Body of pancreas (tissue), 4 donors: ENCODE results near the gene SPRYD3. TPM values are rescaled to one million over a fixed set of nuclear protein-coding genes. Genes with fewer than 3 reads are reported as not detected.
A peak's percentile ranks its signal among the peaks of the same experiment; 100 is the strongest.
"Not testable (repeated sequence)": the region's sequence is repeated elsewhere in the genome, so short reads cannot be mapped to it uniquely, and the experiment has no call there.

Source experiments
- ATAC-seq: fragments of 150-250 bp; one replicate; pipeline ENCODE4 v1.9.1; 2016
- DNase-seq, 4 donors: peaks; one replicate each; pipeline ENCODE4 v3.0.0-alpha.2; 2019
- H3K27ac ChIP-seq, 4 donors: fragments of 200-600 bp; sonication (generic); 1 replicate in 3 of 4; 2 replicates in 1 of 4; pipeline versions ENCODE4 v1.5.1 to v1.6.1; 2016 to 2019; ENCODE audit warnings: mild to moderate bottlenecking in 1 of 4, mixed read lengths in 1 of 4, moderate library complexity in 1 of 4
- H3K27me3 ChIP-seq, 2 donors: fragments of 200-600 bp; sonication (generic); one replicate each; pipeline ENCODE4 v1.6.0; 2016; ENCODE audit warnings: mild to moderate bottlenecking in 1 of 2
- H3K36me3 ChIP-seq, 2 donors: fragments of 200-600 bp; sonication (generic); replicated peaks in 1 of 2; 2 replicates each; pipeline ENCODE4 v1.5.1; 2016; ENCODE audit warnings: low read depth in 2 of 2; ENCODE audit not compliant: insufficient read depth in 1 of 2
- H3K4me1 ChIP-seq: fragments of 200-600 bp; sonication (generic); one replicate; pipeline ENCODE4 v1.6.0; 2016
- H3K4me3 ChIP-seq, 2 donors: fragments of 200-600 bp; sonication (generic); 1 replicate in 1 of 2; 2 replicates in 1 of 2; pipeline ENCODE4 v1.5.1; 2016 to 2019
- H3K9me3 ChIP-seq, 3 donors: fragments of 200-600 bp; sonication (generic); 1 replicate in 2 of 3; 2 replicates in 1 of 3; pipeline ENCODE4 v1.5.1; 2016
- POLR2A ChIP-seq, 3 donors: fragments of 450-650 bp; IDR thresholded peaks; one replicate each; pipeline ENCODE4 v1.6.1; 2016; ENCODE audit warnings: antibody characterized with exemption in 3 of 3, mild to moderate bottlenecking in 2 of 3
- WGBS, 2 donors: methylation state at CpG; one replicate each; pipeline ENCODE4 v1.1.5; 2017; 5-methylcytosine and 5-hydroxymethylcytosine counted together
- intact Hi-C: fragments of 100-400 bp; cut with DNase I; formaldehyde crosslinking; loops from one replicate; pipeline ENCODE4 v1.15.1; 2023
- total RNA-seq, 2 donors: library from RNA; depleted of rRNA; stranded (reverse); fragments of >200 nt; gene quantifications; one replicate each; pipeline ENCODE4 v1.1.0, GENCODE V29; 2016
- TF ChIP-seq, protein P1 (sequence below), 7 experiments: fragments of 450-650 bp in 4 of 7; fragments of 200-600 bp in 3 of 7; sonication (generic) in 3 of 7; IDR thresholded peaks; one replicate each; pipeline ENCODE4 v1.5.1; 2016 to 2019; ENCODE audit warnings: antibody characterized with exemption in 7 of 7

The SPRYD3 gene
- total RNA-seq, 2 donors from 2014 or later, result 35.3 to 59.3 TPM

DNA sequence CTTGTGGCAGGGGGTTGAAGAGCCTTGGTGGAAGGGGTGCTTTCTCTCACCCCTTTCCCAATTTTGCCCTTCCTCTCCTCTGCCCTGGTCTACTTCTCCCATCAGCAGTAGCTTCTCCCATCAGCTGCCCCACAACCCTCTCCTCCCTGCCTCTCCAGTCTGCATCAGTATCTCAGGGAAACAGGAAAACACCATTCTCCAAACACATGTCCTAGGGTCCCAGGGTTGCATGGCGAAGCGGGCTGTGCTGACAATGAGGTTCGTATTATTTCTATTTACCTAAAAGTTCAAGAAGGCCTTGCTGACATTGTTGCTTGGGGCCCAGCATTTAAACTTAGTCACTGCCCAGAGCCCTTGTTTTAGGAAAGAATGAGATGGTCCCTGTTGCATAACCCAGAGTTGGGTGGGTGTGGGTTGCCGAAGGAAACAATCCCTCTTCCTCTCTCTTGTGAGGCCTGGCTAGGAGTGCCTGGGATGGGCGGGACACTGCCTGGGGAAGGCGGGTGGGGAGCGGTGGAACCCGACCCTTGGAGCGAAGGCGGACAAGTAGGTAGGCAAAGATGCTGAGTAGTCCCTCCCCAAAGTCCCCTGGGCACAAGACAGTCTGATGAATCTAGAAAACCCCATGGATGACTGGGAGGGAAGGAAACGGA is 17.0 kb upstream of the SPRYD3 start:
- WGBS, 2 donors, result 73 to 92% methylated on average over 11 of the region's 11 CpGs
- peak; percentile 7 for ATAC-seq
- intact Hi-C loops, result no loop called here
- no peak for TF ChIP-seq POLR2A (IDR thresholded peaks at IDR 0.05)
- TF ChIP-seq, protein P1, sequence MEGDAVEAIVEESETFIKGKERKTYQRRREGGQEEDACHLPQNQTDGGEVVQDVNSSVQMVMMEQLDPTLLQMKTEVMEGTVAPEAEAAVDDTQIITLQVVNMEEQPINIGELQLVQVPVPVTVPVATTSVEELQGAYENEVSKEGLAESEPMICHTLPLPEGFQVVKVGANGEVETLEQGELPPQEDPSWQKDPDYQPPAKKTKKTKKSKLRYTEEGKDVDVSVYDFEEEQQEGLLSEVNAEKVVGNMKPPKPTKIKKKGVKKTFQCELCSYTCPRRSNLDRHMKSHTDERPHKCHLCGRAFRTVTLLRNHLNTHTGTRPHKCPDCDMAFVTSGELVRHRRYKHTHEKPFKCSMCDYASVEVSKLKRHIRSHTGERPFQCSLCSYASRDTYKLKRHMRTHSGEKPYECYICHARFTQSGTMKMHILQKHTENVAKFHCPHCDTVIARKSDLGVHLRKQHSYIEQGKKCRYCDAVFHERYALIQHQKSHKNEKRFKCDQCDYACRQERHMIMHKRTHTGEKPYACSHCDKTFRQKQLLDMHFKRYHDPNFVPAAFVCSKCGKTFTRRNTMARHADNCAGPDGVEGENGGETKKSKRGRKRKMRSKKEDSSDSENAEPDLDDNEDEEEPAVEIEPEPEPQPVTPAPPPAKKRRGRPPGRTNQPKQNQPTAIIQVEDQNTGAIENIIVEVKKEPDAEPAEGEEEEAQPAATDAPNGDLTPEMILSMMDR (IDR thresholded peaks at IDR 0.05), result no peak
- Histone ChIP-seq H3K4me3 (no peak overlapping the region), H3K9me3 (no peaks in the 10 kb centered on the region), H3K4me1 (peaks cover 27% of the 10 kb centered on the region), H3K27ac (peak overlapping the region in 1 of 4 donors; percentile 28), H3K36me3 (no peaks in the 10 kb centered on the region), H3K27me3 (no peaks in the 10 kb centered on the region)
- peak in 2 of 4 donors; percentile 41 to 54 for DNase-seq

DNA sequence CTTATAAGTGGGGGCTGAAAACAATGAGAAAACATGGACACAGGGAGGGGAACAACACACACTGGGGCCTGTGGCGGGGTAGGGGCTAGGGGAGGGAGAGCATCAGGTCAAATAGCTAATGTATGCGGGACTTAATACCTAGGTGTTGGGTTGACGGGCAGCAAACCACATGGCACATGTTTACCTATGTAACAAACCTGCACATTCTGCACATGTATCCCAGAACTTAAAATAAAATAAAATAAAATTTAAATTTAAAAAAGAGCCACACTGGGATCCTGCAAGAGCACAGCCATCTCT is 16.4 kb upstream of the SPRYD3 start:
- DNase-seq, intact Hi-C loops, H3K4me3 ChIP-seq, ATAC-seq, H3K27me3 ChIP-seq, H3K9me3 ChIP-seq, H3K27ac ChIP-seq, H3K36me3 ChIP-seq: not testable (repeated sequence)
- 94 to 95% methylated on average over 3 of the region's 3 CpGs for WGBS, 2 donors
- H3K4me1 ChIP-seq, result peaks cover 27% of the 10 kb centered on the region

DNA sequence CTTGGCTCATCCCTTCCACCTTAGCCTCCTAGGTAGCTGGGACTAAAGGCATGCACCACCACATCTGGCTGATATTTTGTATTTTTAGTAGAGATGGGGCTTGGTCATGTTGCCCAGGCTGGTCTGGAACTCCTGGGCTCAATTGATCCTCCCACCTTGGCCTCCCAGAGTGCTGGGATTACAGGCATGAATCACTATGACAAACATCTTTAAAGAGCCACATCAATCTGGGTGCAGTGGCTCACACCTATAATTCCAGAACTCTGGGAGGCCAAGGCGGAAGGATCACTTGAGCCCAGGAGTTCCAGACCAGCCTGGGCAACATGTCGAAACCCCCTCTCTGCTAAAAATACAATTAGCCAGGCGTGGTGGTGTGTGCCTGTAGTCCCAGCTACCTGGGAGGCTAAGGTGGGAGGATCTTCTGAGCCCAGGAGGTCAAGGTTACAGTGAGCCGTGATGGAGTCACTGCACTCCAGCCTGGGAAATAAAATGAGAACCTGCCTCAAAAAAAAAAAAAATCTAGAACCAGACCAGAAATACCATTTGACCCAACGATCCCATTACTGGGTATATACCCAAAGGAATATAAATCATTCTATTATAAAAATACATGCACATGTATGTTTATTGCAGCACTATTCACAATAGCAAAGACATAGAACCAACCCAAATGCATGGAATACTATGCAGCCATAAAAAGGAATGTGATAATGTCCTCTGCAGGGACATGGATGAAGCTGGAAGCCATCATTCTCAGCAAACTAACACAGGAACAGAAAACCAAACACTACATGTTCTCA is 15.8 kb upstream of the SPRYD3 start:
- peaks cover 27% of the 10 kb centered on the region for H3K4me1 ChIP-seq
- H3K27ac ChIP-seq, intact Hi-C loops, H3K27me3 ChIP-seq, H3K4me3 ChIP-seq, H3K9me3 ChIP-seq, DNase-seq, ATAC-seq, H3K36me3 ChIP-seq: not testable (repeated sequence)
- 86 to 88% methylated on average over 5 of the region's 5 CpGs for WGBS, 2 donors

DNA sequence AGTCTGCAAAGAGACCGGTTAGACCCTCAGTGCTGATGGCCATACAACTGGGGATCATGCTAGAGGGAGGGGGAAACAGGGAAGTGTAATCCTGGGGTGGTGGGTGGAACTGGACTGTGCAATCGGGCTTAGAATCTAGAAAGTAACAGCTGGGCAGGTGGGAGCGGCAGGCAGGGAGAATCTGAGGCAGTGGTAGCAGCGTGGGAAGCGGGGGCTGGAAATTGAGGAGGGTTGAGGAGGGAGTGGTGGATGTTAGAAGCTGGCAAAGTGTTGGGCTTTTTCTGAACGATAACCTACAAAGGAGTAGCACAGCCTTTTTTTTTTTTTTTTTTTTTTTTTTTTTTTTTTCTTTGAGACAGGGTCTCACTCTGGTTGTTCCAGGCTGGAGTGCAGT is 15.2 kb upstream of the SPRYD3 start:
- no peak for TF ChIP-seq POLR2A (IDR thresholded peaks at IDR 0.05)
- TF ChIP-seq, protein P1 (IDR thresholded peaks at IDR 0.05), result no peak
- DNase-seq (no peak), ATAC-seq (no peak)
- Histone ChIP-seq H3K9me3 (no peaks in the 10 kb centered on the region), H3K27me3 (no peaks in the 10 kb centered on the region), H3K4me3 (no peak overlapping the region), H3K4me1 (peaks cover 26% of the 10 kb centered on the region), H3K27ac (peak overlapping the region in 1 of 4 donors; percentile 10), H3K36me3 (no peaks in the 10 kb centered on the region)
- intact Hi-C loops, result no loop called here
- 75 to 78% methylated on average over 6 of the region's 6 CpGs for WGBS, 2 donors

DNA sequence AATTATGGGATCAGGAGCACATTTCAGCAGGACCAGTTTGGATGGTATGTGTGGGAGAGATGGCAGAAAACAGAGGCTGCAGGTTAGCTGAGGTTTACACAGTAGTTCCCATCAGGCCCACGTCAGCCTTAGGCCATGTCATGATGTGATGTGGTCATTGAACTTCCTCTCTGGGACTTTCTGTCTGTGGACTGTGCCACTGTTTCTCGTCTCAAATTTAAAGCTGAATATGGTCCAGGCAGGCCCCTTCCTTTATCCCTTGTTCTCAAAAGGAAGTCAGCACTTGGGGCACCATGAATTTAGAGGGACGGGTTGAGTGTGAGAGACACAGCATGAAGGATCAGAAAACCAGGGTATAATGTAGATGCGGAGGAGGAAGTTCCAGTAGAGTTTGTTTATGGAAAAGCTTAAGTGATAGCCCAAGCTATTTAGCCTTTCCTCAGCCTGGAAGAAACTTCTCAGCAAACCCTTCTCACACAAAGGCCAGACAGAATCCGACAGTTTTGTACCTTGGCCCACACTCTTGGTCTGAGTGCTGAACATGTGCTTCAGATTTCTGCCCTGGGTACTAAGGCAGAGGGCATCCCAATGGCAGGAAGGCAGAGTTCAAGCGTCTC is 14.7 kb upstream of the SPRYD3 start:
- intact Hi-C loops, result no loop called here
- WGBS, 2 donors, result 67 to 86% methylated on average over 6 of the region's 6 CpGs
- peaks cover 21% of the 10 kb centered on the region for H3K4me1 ChIP-seq
- no peaks in the 10 kb centered on the region for H3K9me3 ChIP-seq
- no peak for ATAC-seq
- no peaks in the 10 kb centered on the region for H3K27me3 ChIP-seq
- H3K4me3 ChIP-seq, result no peak overlapping the region
- no peaks in the 10 kb centered on the region for H3K36me3 ChIP-seq
- H3K27ac ChIP-seq, result peak overlapping the region in 1 of 4 donors; percentile 10
- DNase-seq, result no peak
- no peak for TF ChIP-seq POLR2A (IDR thresholded peaks at IDR 0.05)

DNA sequence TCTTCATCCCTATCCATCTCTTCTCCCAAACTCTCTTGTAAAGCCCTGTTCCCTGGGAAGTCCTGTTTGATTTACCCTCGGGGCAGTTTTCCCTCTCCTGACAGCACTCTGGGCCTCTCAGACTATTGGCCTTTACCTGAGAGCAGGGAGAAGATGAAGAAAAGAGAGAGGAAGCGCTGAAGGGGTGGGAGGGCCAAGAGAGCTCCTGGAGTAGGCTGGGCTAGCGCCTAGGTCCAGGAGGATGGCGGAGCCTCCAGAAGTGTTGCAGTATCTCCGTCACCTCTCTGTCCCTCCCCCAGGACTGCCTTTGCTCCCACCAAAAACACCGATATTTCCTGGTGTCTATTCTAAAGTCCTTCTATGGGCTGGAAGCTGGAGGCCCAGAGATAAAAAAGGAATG is 12.6 kb upstream of the SPRYD3 start:
- WGBS, 2 donors, result 78 to 84% methylated on average over 6 of the region's 6 CpGs
- intact Hi-C loops, result no loop called here
- TF ChIP-seq, protein P1 (IDR thresholded peaks at IDR 0.05), result no peak
- TF ChIP-seq POLR2A (IDR thresholded peaks at IDR 0.05), result no peak
- ATAC-seq (no peak), DNase-seq (no peak)
- H3K27me3 ChIP-seq, result no peaks in the 10 kb centered on the region
- no peaks in the 10 kb centered on the region for H3K9me3 ChIP-seq
- H3K4me1 ChIP-seq, result no peaks in the 10 kb centered on the region
- H3K4me3 ChIP-seq, result no peak overlapping the region
- H3K27ac ChIP-seq, result no peak overlapping the region
- no peaks in the 10 kb centered on the region for H3K36me3 ChIP-seq
